Ovary (tissue), 10 donors: ENCODE results near the gene SLC52A3. TPM values are rescaled to one million over a fixed set of nuclear protein-coding genes. Genes with fewer than 3 reads are reported as not detected.
"Not testable (repeated sequence)": the region's sequence is repeated elsewhere in the genome, so short reads cannot be mapped to it uniquely, and the experiment has no call there.

Experiments used
- DNase-seq, 5 donors: peaks; one replicate each; pipeline ENCODE4 v3.0.0-alpha.2; 2019 to 2020
- H3K27ac ChIP-seq, 2 donors: fragments of 200-600 bp; one replicate each; pipeline versions ENCODE4 v1.5.1 to v1.8.0; 2019 to 2022
- H3K27me3 ChIP-seq: fragments of 200-600 bp; one replicate; pipeline ENCODE4 v1.8.0; 2022
- H3K36me3 ChIP-seq: fragments of 200-600 bp; sonication (generic); one replicate; pipeline ENCODE4 v1.5.1; 2019
- H3K4me1 ChIP-seq: one replicate; pipeline ENCODE4 v1.8.1; 2013; ENCODE audit warnings: mild to moderate bottlenecking, moderate library complexity; ENCODE audit not compliant: insufficient read depth
- H3K4me3 ChIP-seq: fragments of 200-600 bp; sonication (generic); one replicate; pipeline ENCODE4 v1.5.1; 2017
- H3K9me3 ChIP-seq, 2 donors: fragments of 200-600 bp in 1 of 2; sonication (generic) in 1 of 2; one replicate each; pipeline versions ENCODE4 v1.5.1 to v1.8.1; 2013 to 2019; ENCODE audit warnings: mild to moderate bottlenecking in 1 of 2, moderate library complexity in 1 of 2
- CTCF ChIP-seq, 3 donors: fragments of 450-650 bp in 2 of 3; fragments of 200-600 bp in 1 of 3; IDR thresholded peaks; one replicate each; pipeline versions ENCODE4 v1.5.1 to v1.8.0; 2016 to 2022; ENCODE audit warnings: antibody characterized with exemption in 3 of 3, mild to moderate bottlenecking in 1 of 3
- EP300 ChIP-seq: sonication (generic); formaldehyde crosslinking; IDR thresholded peaks from one replicate; pipeline ENCODE4 v1.6.1; 2017; ENCODE audit warnings: antibody characterized with exemption
- POLR2A ChIP-seq: fragments of 450-650 bp; IDR thresholded peaks from one replicate; pipeline ENCODE4 v1.6.1; 2017; ENCODE audit warnings: antibody characterized with exemption, mild to moderate bottlenecking, moderate library complexity
- WGBS, 3 donors: extraction: QIAGEN DNeasy Blood & Tissue Kit in 1 of 3; methylation state at CpG; one replicate each; pipeline versions ENCODE4 v1.1.5 to v1.1.7; 2013 to 2017; 5-methylcytosine and 5-hydroxymethylcytosine counted together
- intact Hi-C, 4 donors: fragments of 100-400 bp; cut with DNase I; formaldehyde crosslinking; loops; one replicate each; pipeline versions ENCODE4 v1.11.0 to v1.15.1; 2022 to 2023
- long read RNA-seq, 3 donors: library from polyadenylated mRNA in 2 of 3; unstranded in 2 of 3; transcript quantifications; one replicate each; pipeline ENCODE4 v2.0.0 and lab custom pipeline, GENCODE V29; 2021 to 2026
- polyA plus RNA-seq, 2 donors: library from polyadenylated mRNA; stranded (reverse); fragments of 200-250 nt in 1 of 2; fragments of 350-450 nt in 1 of 2; fragmentation: Illumina TruSeq in 1 of 2; extraction: RNeasy Lipid Tissue Mini Kit (QIAGEN cat#74804) in 1 of 2; gene quantifications; one replicate each; pipeline ENCODE4 v1.2.3, GENCODE V29; 2013 to 2014
- total RNA-seq, 7 donors: library from RNA; depleted of rRNA in 2 of 7; stranded (reverse); fragments of >200 nt in 2 of 7; fragmentation: NEBNext Ultra II Directional in 3 of 7; extraction: Animal tissue kit (Norgen Biotek cat#: 25700) in 3 of 7; gene quantifications; one replicate each; pipeline versions ENCODE4 v1.1.0 to v1.2.4, GENCODE V29; 2016 to 2023
- donor health status: DM: no; HTN: no; CAD: no; lungs with moderate emphysema.
- donor health status: DM: no; HTN: no; CAD: no.
- donor health status: Bipolar disorder and iron deficiency.
- donor health status: DM: yes; HTN: yes; CAD: no.
- donor health status: DM: no; HTN: no; CAD: no.
- donor health status: DM: yes; HTN: yes; CAD: no.

Gene SLC52A3
- total RNA-seq: 10 to 100 TPM in 1 of 7 donors, 1 to 10 TPM in 5, under 1 TPM in 1; 0.78 to 10.0 (median 2.3) TPM
- 1 to 10 TPM; 2.9 to 4.7 TPM for polyA plus RNA-seq
- long read RNA-seq, donor 1, partial matches to known transcripts: 2 of 5 reads
- long read RNA-seq, donor 1, other reads (novel, unspliced or antisense): 0 of 5 reads
- long read RNA-seq, donor 2, partial matches to known transcripts: 0 of 1 reads
- long read RNA-seq, donor 2, other reads (novel, unspliced or antisense): 0 of 1 reads
- long read RNA-seq, donor 3, transcript SLC52A3-206 (5 exons, 2,611 nt): major isoform, 7 of 10 reads
- long read RNA-seq, donor 3, partial matches to known transcripts: 0 of 10 reads
- long read RNA-seq, donor 3, other reads (novel, unspliced or antisense): 1 of 10 reads

DNA sequence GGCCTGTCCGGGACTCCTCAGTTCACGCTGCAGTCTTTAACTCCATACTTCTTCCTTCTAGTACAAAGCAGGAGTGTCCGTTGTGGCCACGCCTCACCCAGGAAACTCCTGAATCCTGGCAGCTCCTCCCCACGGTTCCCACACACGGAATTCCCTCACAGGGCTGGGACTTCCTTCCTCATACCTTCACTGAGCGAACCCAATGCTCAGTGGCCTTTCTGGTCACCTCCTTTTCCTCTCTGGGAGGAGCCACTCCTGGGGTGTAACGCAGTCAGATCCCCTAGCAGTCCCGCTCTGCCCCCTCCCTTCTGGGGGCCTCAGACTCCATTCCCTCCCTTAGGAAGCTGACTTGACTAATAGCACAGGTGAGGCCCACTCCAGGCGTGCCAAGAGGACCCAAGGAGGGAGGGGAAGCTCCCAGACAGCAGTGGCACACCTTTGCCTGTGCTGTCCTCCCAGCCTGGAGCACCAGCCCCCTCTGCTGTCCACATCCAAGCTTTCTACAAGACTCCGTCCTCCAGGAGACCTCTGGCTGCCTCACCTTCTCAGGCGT, at the start of gene SLC52A3:
Gene SLC52A3, minus strand, starts transcription at position 75 of the 553 bp plus-strand sequence. CDS start 2,726 bp downstream, outside the sequence.
- H3K36me3 ChIP-seq: no peaks in the 10 kb centered on the region
- WGBS, 3 donors: 59 to 64% (median 64%) methylated on average over 12 of the region's 12 CpGs
- H3K27me3 ChIP-seq: no peaks in the 10 kb centered on the region
- no peaks in the 10 kb centered on the region for H3K4me1 ChIP-seq
- H3K4me3 ChIP-seq: no peak within 1 kb of the TSS
- no peak within 1 kb of the TSS for H3K27ac ChIP-seq
- TF ChIP-seq EP300 (no peak), POLR2A (no peak), CTCF (IDR thresholded peaks at IDR 0.05) (no peak)
- peak in 1 of 5 donors; percentile 24 for DNase-seq
- H3K9me3 ChIP-seq: no peaks in the 10 kb centered on the region
- intact Hi-C loops: no loop called here

DNA sequence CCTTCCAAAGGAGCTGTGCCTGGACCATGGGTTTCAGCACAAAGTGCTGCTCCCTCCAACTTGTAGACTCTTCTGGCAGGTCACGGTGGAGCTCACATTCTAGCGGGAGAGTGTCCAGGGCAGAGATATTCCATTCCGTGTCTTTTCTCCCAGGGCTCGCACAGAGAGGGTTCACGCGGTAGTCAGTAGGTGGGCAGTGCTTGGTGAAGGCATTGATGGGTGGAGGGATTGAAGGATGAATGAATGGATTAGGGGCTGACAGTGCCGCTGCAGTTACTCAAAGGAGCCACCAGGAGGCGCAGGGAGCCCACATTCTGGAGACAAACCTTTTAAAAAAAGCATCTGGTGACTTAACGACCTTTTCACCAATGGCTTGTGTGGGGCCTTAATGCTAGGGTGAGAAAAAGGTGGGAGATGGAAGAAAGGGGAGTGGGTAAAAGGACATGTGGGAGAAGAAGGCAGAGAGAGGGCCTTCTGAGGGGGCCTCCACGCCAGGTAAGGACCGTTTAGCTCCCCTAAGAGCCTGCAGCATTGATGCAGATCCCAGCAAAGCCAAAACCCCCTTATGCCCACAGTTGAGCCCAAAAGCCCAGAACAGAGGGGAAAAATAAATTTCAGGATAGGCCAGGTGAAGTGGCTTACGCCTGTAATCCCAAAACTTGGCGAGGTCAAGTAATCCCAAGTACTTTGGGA, 47.8 kb upstream of the SLC52A3 start:
- TF ChIP-seq POLR2A (no peak), CTCF (IDR thresholded peaks at IDR 0.05) (peak; percentile 77 to 91 (median 85)), EP300 (no peak)
- intact Hi-C loops: loop anchor here (2.0 to 10.0 kb wide), 6 partner anchors 141 to 399 kb away; partner anchors contain the start of gene C20orf202 (in 1 of the 4)
- Histone ChIP-seq H3K4me1 (no peaks in the 10 kb centered on the region), H3K36me3 (no peaks in the 10 kb centered on the region), H3K9me3 (no peaks in the 10 kb centered on the region), H3K27ac (no peak overlapping the region), H3K27me3 (no peaks in the 10 kb centered on the region), H3K4me3 (no peak overlapping the region)
- WGBS, 3 donors: 33 to 36% (median 35%) methylated on average over 13 of the region's 13 CpGs
- DNase-seq: peak; percentile 29 to 70 (median 59)

DNA sequence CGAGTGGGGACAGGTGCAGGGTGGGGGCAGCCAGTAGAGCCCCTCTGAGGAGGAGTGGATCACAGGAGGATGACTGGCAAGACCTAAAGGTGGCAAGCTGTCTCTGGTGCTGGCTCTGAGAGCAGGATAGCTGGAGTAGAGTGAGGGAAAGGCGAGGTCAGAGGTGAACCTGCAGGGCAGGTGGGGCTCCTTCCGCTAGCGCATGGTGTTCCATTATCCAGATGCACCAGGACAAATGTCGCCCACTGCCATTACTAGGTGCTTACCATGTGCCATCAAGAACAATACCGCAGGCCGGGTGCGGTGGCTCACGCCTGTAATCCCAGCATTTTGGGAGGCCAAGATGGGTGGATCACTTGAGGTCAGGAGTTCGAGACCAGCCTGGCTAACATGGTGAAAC, 46.9 kb upstream of the SLC52A3 start:
- H3K4me1 ChIP-seq: no peaks in the 10 kb centered on the region
- no peak overlapping the region for H3K4me3 ChIP-seq
- intact Hi-C loops: loop anchor here in 3 of 4 donors (2.0 to 10.0 kb wide), 5 partner anchors 142 to 400 kb away; partner anchors contain the start of gene C20orf202 (in 1 of the 3)
- H3K9me3 ChIP-seq: no peaks in the 10 kb centered on the region
- H3K36me3 ChIP-seq: no peaks in the 10 kb centered on the region
- DNase-seq: no peak
- WGBS, 3 donors: 88 to 93% (median 90%) methylated on average over 10 of the region's 10 CpGs
- H3K27ac ChIP-seq: no peak overlapping the region
- TF ChIP-seq EP300: no peak
- H3K27me3 ChIP-seq: no peaks in the 10 kb centered on the region

- no peak overlapping the region for H3K4me3 ChIP-seq
- WGBS, 3 donors: 17 to 23% (median 22%) methylated on average over 8 of the region's 8 CpGs
- DNase-seq: no peak
- H3K36me3 ChIP-seq: no peaks in the 10 kb centered on the region
- no peaks in the 10 kb centered on the region for H3K4me1 ChIP-seq
- TF ChIP-seq POLR2A (no peak), EP300 (no peak), CTCF (IDR thresholded peaks at IDR 0.05) (no peak)
- H3K9me3 ChIP-seq: no peaks in the 10 kb centered on the region
- H3K27ac ChIP-seq: no peak overlapping the region
- H3K27me3 ChIP-seq: no peaks in the 10 kb centered on the region
- intact Hi-C loops: loop anchor here in 2 of 4 donors (10.0 kb wide), 2 partner anchors 391 to 401 kb away; partner anchors contain the start of gene C20orf202 (in 1 of the 2)
Measured at GRCh38 chr20:813390-813789, 45.1 kb upstream of the SLC52A3 start.

GRCh38 chr20:812435-812814, 44.1 kb upstream of the SLC52A3 start:
- DNase-seq, H3K9me3 ChIP-seq, H3K4me3 ChIP-seq, H3K4me1 ChIP-seq, H3K36me3 ChIP-seq, H3K27me3 ChIP-seq, H3K27ac ChIP-seq: not testable (repeated sequence)
- intact Hi-C loops: loop anchor here in 2 of 4 donors (10.0 kb wide), 2 partner anchors 392 to 402 kb away; partner anchors contain the start of gene C20orf202 (in 1 of the 2)
- whole genome bisulfite sequencing, 3 donors: 5 to 19% (median 8%) methylated on average over 2 of the region's 2 CpGs

- not testable (repeated sequence) for H3K27ac ChIP-seq, H3K4me1 ChIP-seq, DNase-seq, H3K27me3 ChIP-seq, H3K36me3 ChIP-seq, H3K9me3 ChIP-seq, H3K4me3 ChIP-seq
- WGBS, 3 donors: 12 to 19% (median 16%) methylated on average over 13 of the region's 13 CpGs
- intact Hi-C loops: loop anchor here in 2 of 4 donors (10.0 kb wide), 2 partner anchors 393 to 403 kb away; partner anchors contain the start of gene C20orf202 (in 1 of the 2)
Measured at GRCh38 chr20:811776-812434, 43.6 kb upstream of the SLC52A3 start.
